ENCODE measurements around the gene TMEM53.

- TF ChIP-seq CTCF (conservative IDR thresholded peaks at IDR 0.05 in 1 of 2, IDR thresholded peaks at IDR 0.05 in 1 of 2; ENCODE audit: extremely low read depth in 1 of 2, insufficient read depth in 1 of 2, low read depth in 1 of 2, low read length in 2 of 2) = no peak
- TF ChIP-seq EZH2 (IDR thresholded peaks at IDR 0.05; ENCODE audit: borderline replicate concordance, low read length) = no peak
Observed at GRCh38 chr1:44616284-44616990, 57.8 kb downstream of the TMEM53 start.

All from mammary epithelial cell (primary cell).